Uterus (tissue), 4 donors: ENCODE data around the gene STIM1. TPM values are rescaled to one million over a fixed set of nuclear protein-coding genes. Genes with fewer than 3 reads are reported as not detected.

Experiments used
- DNase-seq, 2 donors: peaks; one replicate each; pipeline ENCODE4 v3.0.0-alpha.2; 2019 to 2020
- H3K27ac ChIP-seq, 2 donors: fragments of 200-600 bp; sonication (generic); 1 replicate in 1 of 2; 2 replicates in 1 of 2; pipeline ENCODE4 v1.5.1; 2016 to 2018
- H3K27me3 ChIP-seq, 2 donors: fragments of 200-600 bp; sonication (generic); one replicate each; pipeline ENCODE4 v1.5.1; 2018 to 2019; ENCODE audit warnings: control low read depth in 1 of 2
- H3K36me3 ChIP-seq, 2 donors: fragments of 200-600 bp; sonication (generic); one replicate each; pipeline ENCODE4 v1.5.1; 2019; ENCODE audit warnings: control low read depth in 1 of 2
- H3K4me1 ChIP-seq, 2 donors: fragments of 200-600 bp; sonication (generic); one replicate each; pipeline ENCODE4 v1.5.1; 2018 to 2019; ENCODE audit warnings: control low read depth in 1 of 2
- H3K4me3 ChIP-seq, 2 donors: fragments of 200-600 bp; sonication (generic); 1 replicate in 1 of 2; 2 replicates in 1 of 2; pipeline ENCODE4 v1.5.1; 2018 to 2019; ENCODE audit warnings: mild to moderate bottlenecking in 1 of 2
- H3K9me3 ChIP-seq, 2 donors: fragments of 200-600 bp; sonication (generic); one replicate each; pipeline ENCODE4 v1.5.1; 2019; ENCODE audit warnings: control low read depth in 1 of 2
- POLR2A ChIP-seq, 2 donors: fragments of 450-650 bp; IDR thresholded peaks; one replicate each; pipeline ENCODE4 v1.6.1; 2016; ENCODE audit warnings: antibody characterized with exemption in 2 of 2, mild to moderate bottlenecking in 1 of 2, moderate library complexity in 1 of 2
- intact Hi-C: fragments of 100-400 bp; cut with DNase I; formaldehyde crosslinking; loops from one replicate; pipeline ENCODE4 v1.15.1; 2023; ENCODE audit warnings: low total_unique reads
- total RNA-seq, 4 donors: library from RNA; depleted of rRNA in 3 of 4; stranded (reverse); fragments of >200 nt in 3 of 4; gene quantifications; one replicate each; pipeline versions ENCODE4 v1.1.0 to v1.2.4, GENCODE V29; 2014 to 2023
- TF ChIP-seq, protein P1 (sequence below), 4 experiments: fragments of 200-600 bp in 2 of 4; fragments of 450-650 bp in 2 of 4; sonication (generic) in 2 of 4; IDR thresholded peaks; one replicate each; pipeline ENCODE4 v1.5.1; 2016 to 2019; ENCODE audit warnings: antibody characterized with exemption in 4 of 4, mild to moderate bottlenecking in 2 of 4, moderate library complexity in 1 of 4
- donor health status: DM: yes; HTN: yes; CAD: no.

STIM1 gene
- total RNA-seq, 4 donors from 2014 or later = 37.6 to 114 (median 56.3) TPM

DNA sequence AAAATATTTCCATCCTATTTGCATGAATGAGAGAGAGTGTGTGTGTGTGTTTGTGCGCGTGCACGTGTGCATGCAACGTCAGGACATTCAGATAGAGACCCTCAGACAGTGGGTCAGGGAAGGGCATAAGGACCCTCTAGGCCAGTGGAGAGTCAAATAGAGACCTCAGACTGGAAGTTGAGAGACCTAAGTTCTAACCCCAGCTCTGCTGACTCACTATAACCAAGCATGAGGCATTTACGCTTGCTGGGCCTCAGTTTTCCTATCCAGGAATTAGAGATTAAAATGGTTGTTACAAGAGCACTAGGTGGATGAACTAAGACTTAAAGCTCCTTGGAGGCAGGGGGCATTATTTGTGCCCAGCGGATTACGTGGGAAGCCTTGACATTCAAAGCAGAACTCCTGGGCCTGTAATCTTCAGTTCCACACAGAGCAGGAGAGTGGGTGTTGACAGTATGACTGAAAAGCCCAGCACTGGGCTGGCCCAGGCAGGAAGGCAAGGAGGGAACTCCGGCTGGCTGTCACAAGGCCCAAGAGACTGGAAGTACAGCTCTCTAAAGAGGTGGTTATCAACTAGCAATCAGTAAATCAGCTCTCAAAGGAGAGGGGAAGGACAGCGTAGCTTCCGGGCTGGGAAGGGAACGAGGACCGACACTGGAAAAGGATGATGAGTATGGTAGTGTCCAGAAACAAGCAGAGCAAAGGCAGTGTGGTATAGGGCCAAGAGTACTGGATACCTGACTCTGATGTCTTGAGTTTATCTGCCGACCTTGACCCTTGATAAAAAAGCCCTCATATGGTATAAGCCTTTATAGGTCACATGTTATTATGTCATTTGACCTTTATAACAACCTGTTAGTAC lies 23.9 kb upstream of the STIM1 start:
- Histone ChIP-seq H3K4me1 (no peaks in the 10 kb centered on the region), H3K27me3 (no peaks in the 10 kb centered on the region), H3K36me3 (no peaks in the 10 kb centered on the region), H3K9me3 (no peaks in the 10 kb centered on the region), H3K27ac (no peak overlapping the region), H3K4me3 (no peak overlapping the region)
- TF ChIP-seq POLR2A (IDR thresholded peaks at IDR 0.05) = no peak
- TF ChIP-seq, protein P1, sequence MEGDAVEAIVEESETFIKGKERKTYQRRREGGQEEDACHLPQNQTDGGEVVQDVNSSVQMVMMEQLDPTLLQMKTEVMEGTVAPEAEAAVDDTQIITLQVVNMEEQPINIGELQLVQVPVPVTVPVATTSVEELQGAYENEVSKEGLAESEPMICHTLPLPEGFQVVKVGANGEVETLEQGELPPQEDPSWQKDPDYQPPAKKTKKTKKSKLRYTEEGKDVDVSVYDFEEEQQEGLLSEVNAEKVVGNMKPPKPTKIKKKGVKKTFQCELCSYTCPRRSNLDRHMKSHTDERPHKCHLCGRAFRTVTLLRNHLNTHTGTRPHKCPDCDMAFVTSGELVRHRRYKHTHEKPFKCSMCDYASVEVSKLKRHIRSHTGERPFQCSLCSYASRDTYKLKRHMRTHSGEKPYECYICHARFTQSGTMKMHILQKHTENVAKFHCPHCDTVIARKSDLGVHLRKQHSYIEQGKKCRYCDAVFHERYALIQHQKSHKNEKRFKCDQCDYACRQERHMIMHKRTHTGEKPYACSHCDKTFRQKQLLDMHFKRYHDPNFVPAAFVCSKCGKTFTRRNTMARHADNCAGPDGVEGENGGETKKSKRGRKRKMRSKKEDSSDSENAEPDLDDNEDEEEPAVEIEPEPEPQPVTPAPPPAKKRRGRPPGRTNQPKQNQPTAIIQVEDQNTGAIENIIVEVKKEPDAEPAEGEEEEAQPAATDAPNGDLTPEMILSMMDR (IDR thresholded peaks at IDR 0.05) = no peak
- intact Hi-C loops = no loop called here
- no peak for DNase-seq

DNA sequence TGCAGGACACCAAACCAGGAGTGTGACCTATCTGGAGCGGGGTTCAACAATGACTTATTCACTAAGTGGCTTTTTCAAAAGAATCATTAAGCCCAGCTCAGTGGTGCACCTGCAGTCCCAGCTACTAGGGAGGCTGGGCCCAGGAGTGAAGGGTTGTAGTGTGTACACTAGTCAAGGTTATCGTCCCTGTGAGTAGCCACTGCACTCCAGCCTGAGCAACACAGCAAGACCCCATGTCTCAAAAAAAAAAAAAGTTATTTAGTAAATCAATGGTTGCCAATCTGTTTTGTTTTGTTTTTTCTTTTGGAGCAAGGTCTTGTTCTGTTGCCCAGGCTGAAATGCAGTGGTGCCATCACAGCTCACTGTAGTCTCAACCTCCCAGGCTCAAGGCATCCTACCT lies 22.6 kb upstream of the STIM1 start:
- Histone ChIP-seq H3K4me1 (peaks cover 0 to 9% of the 10 kb centered on the region in 2 donors), H3K27ac (no peak overlapping the region), H3K9me3 (no peaks in the 10 kb centered on the region), H3K4me3 (no peak overlapping the region), H3K36me3 (no peaks in the 10 kb centered on the region), H3K27me3 (no peaks in the 10 kb centered on the region)
- intact Hi-C loops = no loop called here
- TF ChIP-seq, protein P1 (IDR thresholded peaks at IDR 0.05) = no peak
- TF ChIP-seq POLR2A (IDR thresholded peaks at IDR 0.05) = no peak
- DNase-seq = no peak

DNA sequence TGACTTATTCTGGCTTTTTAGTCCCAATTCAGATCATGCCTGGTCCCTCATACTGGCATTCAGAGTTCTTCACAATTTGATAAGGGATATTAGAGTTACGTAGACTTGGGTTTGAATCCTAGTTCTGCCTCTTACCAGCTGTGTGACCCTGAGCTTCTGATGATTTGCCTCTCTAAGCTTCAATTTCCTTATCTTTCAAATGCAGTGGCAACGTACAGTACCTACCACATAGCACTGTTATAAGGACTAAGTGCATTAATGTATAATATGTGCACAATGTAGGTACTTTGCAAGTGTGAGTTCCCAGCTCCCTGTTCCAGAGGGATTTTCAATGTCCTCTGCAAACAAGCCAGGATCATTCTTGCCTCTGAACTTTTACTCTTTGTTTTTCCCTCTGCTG lies 22.0 kb upstream of the STIM1 start:
- no peaks in the 10 kb centered on the region for H3K9me3 ChIP-seq
- no peak overlapping the region for H3K27ac ChIP-seq
- peaks cover 0 to 9% of the 10 kb centered on the region in 2 donors for H3K4me1 ChIP-seq
- TF ChIP-seq, protein P1 (IDR thresholded peaks at IDR 0.05) = no peak
- TF ChIP-seq POLR2A (IDR thresholded peaks at IDR 0.05) = no peak
- no peak overlapping the region for H3K4me3 ChIP-seq
- H3K27me3 ChIP-seq = no peaks in the 10 kb centered on the region
- intact Hi-C loops = no loop called here
- no peak for DNase-seq
- no peaks in the 10 kb centered on the region for H3K36me3 ChIP-seq

DNA sequence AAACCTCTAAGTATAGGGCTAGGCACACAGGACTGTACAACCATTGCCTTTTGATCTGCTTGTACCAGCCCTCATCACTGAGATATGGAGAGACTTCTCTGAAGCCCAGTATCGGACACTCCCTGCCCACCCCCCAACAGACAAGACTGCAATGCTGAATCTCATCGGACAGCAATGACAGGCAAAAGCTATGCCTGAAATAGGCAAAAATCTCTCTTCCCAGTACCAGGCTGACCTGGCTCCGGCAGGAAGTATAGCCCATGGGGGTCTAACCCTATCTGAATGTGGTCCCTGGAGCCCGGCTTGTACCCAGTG lies 21.2 kb upstream of the STIM1 start:
- Histone ChIP-seq H3K9me3 (no peaks in the 10 kb centered on the region), H3K27me3 (no peaks in the 10 kb centered on the region), H3K4me3 (no peak overlapping the region), H3K4me1 (peaks cover 0 to 9% of the 10 kb centered on the region in 2 donors), H3K27ac (no peak overlapping the region), H3K36me3 (no peaks in the 10 kb centered on the region)
- no peak for TF ChIP-seq POLR2A (IDR thresholded peaks at IDR 0.05)
- TF ChIP-seq, protein P1 (IDR thresholded peaks at IDR 0.05) = no peak
- no peak for DNase-seq
- intact Hi-C loops = no loop called here

DNA sequence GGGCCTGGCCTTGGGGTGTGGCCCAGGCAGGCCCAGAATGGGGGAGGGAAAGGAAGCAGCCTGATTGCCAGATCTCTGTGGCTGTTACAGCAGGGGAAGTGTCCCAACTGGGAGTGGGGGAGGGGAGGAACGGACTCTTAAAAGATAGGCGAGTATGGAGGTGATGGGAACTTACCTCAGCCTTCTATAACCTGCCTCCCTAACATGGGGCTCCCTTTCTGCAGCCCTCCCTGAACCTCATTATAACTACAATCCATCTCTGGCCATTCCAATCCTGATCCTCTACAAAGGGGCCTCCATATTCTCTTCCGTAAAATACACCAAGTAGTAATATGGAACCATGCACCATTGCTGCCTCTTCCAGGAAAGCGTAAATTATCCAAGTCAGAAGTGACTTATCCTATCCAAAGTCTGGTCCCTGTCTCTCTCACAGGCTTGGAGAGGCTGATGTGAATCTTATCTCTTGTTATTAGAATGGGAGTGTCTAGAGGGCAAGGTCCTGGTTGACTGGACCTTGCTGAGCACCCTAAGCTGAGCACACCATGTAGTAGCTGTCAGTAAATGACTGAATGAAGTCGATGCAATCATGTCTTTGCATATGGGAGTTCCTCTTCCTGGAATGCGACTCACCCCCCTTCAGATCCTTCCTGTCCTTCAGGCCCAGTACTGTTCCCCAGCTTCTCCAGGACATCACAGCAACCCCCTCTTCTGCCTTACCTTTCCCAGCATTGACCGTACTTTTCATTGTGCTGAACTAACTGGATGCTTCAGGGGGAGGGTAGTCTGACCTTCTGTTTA lies 20.6 kb upstream of the STIM1 start:
- Histone ChIP-seq H3K4me3 (no peak overlapping the region), H3K36me3 (no peaks in the 10 kb centered on the region), H3K27me3 (no peaks in the 10 kb centered on the region), H3K9me3 (no peaks in the 10 kb centered on the region), H3K4me1 (peaks cover 0 to 9% of the 10 kb centered on the region in 2 donors), H3K27ac (no peak overlapping the region)
- TF ChIP-seq POLR2A (IDR thresholded peaks at IDR 0.05) = no peak
- TF ChIP-seq, protein P1 (IDR thresholded peaks at IDR 0.05) = no peak
- DNase-seq = no peak
- intact Hi-C loops = no loop called here
